DLD1 (cell line): ENCODE measurements around the gene DTX3.
"Not testable (repeated sequence)": the region's sequence is repeated elsewhere in the genome, so short reads cannot be mapped to it uniquely, and the experiment has no call there.

Experiments
- in situ Hi-C: cut with HindIII; loops from 2 replicates; pipeline ENCODE4 v1.10.0; 2017; ENCODE audit warnings: low sequenced_read_pairs

The DTX3 gene

GRCh38 chr12:57583008-57583831 is 21.4 kb upstream of the DTX3 start:
- in situ Hi-C loops, result no loop called here

GRCh38 chr12:57584050-57584449 is 20.6 kb upstream of the DTX3 start:
- in situ Hi-C loops, result no loop called here

- in situ Hi-C loops, result no loop called here
Observed at GRCh38 chr12:57584690-57585089, 19.9 kb upstream of the DTX3 start.

- in situ Hi-C loops, result no loop called here
Observed at GRCh38 chr12:57585156-57585555, 19.5 kb upstream of the DTX3 start.

GRCh38 chr12:57586128-57586527 is 18.5 kb upstream of the DTX3 start:
- in situ Hi-C loops, result no loop called here

GRCh38 chr12:57586832-57587429 is 17.7 kb upstream of the DTX3 start:
- in situ Hi-C loops, result no loop called here

GRCh38 chr12:57588951-57589610 is 15.5 kb upstream of the DTX3 start:
- in situ Hi-C loops, result not testable (repeated sequence)

GRCh38 chr12:57590479-57590863 is 14.2 kb upstream of the DTX3 start:
- in situ Hi-C loops, result no loop called here

GRCh38 chr12:57590864-57591781 is 13.5 kb upstream of the DTX3 start, which contains the start of gene PIP4K2C:
Gene PIP4K2C (plus strand): TSS chr12:57591192. CDS start chr12:57591290, 98 bp downstream.
- in situ Hi-C loops, result no loop called here

GRCh38 chr12:57591782-57592325 is 12.8 kb upstream of the DTX3 start:
- in situ Hi-C loops, result no loop called here

GRCh38 chr12:57592551-57593165 is 12.0 kb upstream of the DTX3 start:
- in situ Hi-C loops, result no loop called here

- in situ Hi-C loops, result no loop called here
Observed at GRCh38 chr12:57593187-57593586, 11.4 kb upstream of the DTX3 start.

GRCh38 chr12:57600395-57600794 is 4.2 kb upstream of the DTX3 start:
- in situ Hi-C loops, result no loop called here

- in situ Hi-C loops, result no loop called here
Observed at GRCh38 chr12:57602544-57602943, 2.1 kb upstream of the DTX3 start.

- in situ Hi-C loops, result no loop called here
Observed at GRCh38 chr12:57603324-57603723, 1.3 kb upstream of the DTX3 start.

- in situ Hi-C loops, result no loop called here
Observed at GRCh38 chr12:57603815-57604453, 690 bp upstream of the DTX3 start.

- in situ Hi-C loops, result no loop called here
Observed at GRCh38 chr12:57604992-57605810, 577 bp downstream of the DTX3 start.

GRCh38 chr12:57605811-57606311 is 1.2 kb downstream of the DTX3 start:
- in situ Hi-C loops, result no loop called here

GRCh38 chr12:57606399-57606798 is 1.8 kb downstream of the DTX3 start:
- in situ Hi-C loops, result no loop called here
